Pons (tissue), 1 donor: ENCODE results near the gene SHLD2.
A peak's percentile ranks its signal among the peaks of the same experiment; 100 is the strongest.
"Not testable (repeated sequence)": the region's sequence is repeated elsewhere in the genome, so short reads cannot be mapped to it uniquely, and the experiment has no call there.

Source experiments
- DNase-seq: peaks from one replicate; pipeline ENCODE4 v3.0.0-alpha.2; 2016; ENCODE audit warnings: low spot score

SHLD2 gene

GRCh38 chr10:87142230-87143108 lies 47.5 kb downstream of the SHLD2 start:
- not testable (repeated sequence) for DNase-seq

DNA sequence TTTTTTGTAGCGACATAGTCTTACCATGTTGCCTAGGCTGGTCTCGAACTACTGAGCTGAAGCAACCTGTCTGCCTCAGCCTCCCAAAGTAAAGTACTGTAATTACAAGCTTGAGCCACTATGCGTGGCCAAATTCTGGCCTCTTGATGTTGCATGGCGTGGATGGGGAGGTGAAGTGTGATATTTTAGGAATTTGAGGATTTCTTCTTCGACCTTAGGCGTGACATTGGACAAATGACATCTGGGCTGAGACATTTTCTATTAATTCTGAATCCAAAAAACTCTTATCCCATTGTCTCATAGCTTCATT lies 48.1 kb downstream of the SHLD2 start:
- DNase-seq, result not testable (repeated sequence)

- DNase-seq, result not testable (repeated sequence)
These were observed 50.6 kb downstream of the SHLD2 start for GRCh38 chr10:87145598-87145997.

GRCh38 chr10:87149020-87149609 lies 54.1 kb downstream of the SHLD2 start:
- DNase-seq, result not testable (repeated sequence)

DNA sequence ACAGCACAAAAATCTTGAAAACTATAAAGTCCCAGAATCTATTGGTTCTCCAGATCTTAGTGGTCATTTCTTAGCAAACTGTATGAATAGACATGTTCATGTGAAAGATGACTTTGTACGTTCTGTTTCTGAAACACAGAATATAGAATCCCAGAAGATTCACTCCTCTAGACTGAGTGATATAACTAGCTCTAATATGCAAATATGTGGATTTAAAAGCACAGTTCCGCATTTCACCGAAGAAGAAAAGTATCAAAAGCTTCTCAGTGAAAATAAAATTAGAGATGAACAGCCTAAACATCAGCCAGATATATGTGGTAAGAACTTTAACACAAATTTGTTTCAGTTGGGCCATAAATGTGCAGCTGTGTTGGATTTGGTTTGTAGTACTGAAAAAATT lies 56.5 kb downstream of the SHLD2 start:
- DNase-seq, result not testable (repeated sequence)

DNA sequence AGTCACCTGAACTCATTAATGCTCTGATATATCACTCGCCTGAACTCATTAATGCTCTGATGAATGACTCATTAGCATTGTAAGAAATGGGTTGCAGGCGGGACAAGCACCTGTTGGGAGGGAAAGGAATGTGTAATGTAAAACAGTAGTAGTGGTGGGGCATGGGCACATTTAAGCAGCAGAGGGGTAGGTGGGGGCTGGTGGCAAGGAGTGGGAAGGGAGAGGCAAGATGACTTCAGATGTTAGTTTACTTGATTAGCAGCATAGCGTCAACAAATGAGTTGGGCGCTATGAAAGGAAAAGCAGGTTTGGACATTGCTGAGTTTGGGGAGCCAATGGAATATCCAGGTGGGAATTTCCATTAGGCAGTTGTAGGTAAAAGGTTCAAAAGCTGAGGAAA lies 61.8 kb downstream of the SHLD2 start:
- not testable (repeated sequence) for DNase-seq

- not testable (repeated sequence) for DNase-seq
These were observed 62.8 kb downstream of the SHLD2 start for GRCh38 chr10:87157821-87158220.

DNA sequence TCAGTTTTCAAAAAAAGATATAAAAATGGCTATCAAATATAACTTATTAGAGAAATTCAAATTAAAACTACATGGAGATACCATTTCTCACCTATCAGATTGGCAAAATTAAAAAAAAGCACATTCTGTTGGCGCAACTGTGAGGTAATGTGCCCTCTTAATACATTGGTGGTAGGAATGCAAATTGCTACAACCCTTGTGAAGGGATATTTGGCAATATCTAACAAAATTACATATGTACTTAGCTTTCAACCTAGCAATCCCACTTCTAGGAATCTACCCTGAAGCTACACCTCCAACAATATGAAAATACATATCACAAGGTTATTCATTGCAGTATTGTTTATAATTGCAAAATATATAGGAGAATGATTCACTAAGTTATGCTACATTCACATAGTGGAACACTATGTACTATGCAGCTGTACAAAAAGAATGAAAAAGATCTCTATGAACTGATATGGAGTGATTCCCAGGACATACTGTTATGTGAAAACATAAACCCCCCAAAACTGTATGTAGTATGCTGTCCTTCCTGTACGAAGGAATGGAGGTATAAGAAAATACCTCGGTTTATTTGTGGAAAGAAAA lies 67.8 kb downstream of the SHLD2 start:
- DNase-seq, result not testable (repeated sequence)

GRCh38 chr10:87163414-87163813 lies 68.4 kb downstream of the SHLD2 start:
- DNase-seq, result not testable (repeated sequence)

- DNase-seq, result not testable (repeated sequence)
These were observed 74.9 kb downstream of the SHLD2 start for GRCh38 chr10:87169857-87170256.

DNA sequence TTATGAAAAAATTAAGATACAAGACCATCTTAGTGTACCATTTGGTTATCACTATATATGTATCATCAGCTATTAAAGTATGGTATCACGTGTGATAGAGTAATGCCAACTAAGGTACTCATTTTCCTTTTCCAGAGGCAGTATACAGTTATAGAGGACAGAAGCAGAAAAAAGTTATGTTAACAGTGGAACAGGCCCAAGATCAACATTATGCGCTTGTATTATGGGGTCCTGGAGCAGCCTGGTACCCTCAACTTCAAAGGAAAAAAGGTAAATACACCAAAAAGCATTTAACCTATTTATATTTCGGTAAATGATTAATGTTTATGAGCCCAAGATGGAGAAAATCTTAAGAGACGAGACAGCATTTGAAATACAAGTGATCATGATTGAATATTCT lies 75.7 kb downstream of the SHLD2 start:
- DNase-seq, result not testable (repeated sequence)

GRCh38 chr10:87171670-87172069 lies 76.7 kb downstream of the SHLD2 start:
- DNase-seq, result not testable (repeated sequence)

- DNase-seq, result not testable (repeated sequence)
These were observed 77.2 kb downstream of the SHLD2 start for GRCh38 chr10:87172178-87172577.

GRCh38 chr10:87177587-87177986 lies 82.6 kb downstream of the SHLD2 start:
- not testable (repeated sequence) for DNase-seq

DNA sequence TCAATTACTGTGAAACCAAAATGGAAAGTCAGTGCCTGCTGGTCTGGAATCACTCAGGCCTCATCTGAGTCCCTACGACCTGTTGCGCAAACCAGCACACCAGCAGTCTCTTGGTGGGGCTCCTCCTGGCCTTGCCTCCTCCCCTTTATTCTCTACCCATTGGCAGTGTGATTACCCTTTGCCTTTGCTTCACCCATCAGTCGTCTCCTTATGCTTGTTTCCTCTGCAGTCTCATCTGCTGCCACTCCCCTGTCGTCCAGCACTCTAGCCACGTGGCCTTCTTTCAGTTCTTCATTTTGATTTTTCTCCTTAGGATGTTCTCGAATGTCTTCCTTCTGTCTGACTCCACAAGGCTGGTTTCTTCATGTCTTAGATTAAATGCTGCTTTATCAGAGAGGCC lies 89.4 kb downstream of the SHLD2 start:
- DNase-seq, result peak; percentile 28

GRCh38 chr10:87186016-87186415 lies 91.0 kb downstream of the SHLD2 start:
- not testable (repeated sequence) for DNase-seq

DNA sequence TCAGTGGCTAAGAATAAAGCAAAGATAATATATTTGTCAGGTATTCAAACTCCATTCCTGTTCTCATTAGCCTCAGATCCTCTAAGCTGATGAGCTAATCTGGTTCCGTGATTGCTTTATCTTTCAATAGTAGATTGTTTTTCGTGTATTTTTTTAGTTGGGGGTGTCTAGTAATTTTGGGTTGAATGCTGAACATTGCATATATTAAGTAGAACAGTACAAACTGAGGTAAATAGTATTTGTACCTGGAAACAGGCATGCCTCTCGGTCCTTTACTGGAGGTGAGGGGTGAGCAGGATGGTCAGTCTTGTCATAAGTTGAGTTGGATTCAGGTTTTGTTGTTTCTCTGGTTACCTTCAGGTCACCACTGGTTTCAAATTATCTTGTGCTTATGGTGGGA lies 92.6 kb downstream of the SHLD2 start:
- DNase-seq, result not testable (repeated sequence)

GRCh38 chr10:87191841-87192240 lies 96.8 kb downstream of the SHLD2 start:
- not testable (repeated sequence) for DNase-seq

GRCh38 chr10:87200924-87201323 lies 105.9 kb downstream of the SHLD2 start:
- DNase-seq, result peak; percentile 68

DNA sequence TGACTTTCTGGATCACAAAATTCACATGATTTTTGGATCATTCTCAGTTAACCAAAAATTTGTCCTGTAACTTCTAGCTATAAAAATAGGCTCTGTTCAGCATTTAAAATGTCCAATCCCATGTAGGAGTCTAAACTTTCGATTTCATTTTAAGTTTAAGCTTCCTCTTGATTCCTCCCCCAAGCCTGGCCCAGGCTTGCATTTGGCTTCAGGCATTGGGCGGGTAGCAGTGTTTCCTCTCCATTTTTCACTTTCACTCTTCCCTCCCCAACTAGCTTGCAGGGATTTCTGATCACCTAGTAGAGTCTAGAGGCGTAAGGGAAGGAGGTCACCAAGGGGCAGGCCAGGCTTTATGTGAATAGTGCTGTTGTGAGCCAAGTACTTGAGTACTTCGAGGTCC lies 109.8 kb downstream of the SHLD2 start:
- DNase-seq, result not testable (repeated sequence)

DNA sequence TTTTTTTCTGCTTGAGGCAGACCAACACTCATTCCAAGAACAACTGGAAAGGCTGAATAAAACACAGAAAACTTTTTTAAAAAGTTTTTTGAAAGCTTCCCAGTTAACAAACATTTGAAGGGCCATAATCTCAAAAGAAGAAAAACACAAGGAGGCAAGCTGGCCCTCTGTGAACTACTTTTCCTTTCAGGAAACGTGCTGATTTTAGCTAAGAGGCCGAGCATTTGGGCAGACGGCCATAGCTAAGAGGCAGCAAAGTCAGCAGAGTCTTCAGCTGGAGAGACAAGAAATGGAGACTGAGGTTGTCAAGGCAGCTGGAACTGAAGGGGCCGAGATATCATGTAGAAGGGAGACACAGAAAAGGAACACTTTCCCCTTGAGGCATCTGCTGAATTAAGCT lies 111.9 kb downstream of the SHLD2 start:
- DNase-seq, result not testable (repeated sequence)

GRCh38 chr10:87210309-87210708 lies 115.3 kb downstream of the SHLD2 start:
- not testable (repeated sequence) for DNase-seq

DNA sequence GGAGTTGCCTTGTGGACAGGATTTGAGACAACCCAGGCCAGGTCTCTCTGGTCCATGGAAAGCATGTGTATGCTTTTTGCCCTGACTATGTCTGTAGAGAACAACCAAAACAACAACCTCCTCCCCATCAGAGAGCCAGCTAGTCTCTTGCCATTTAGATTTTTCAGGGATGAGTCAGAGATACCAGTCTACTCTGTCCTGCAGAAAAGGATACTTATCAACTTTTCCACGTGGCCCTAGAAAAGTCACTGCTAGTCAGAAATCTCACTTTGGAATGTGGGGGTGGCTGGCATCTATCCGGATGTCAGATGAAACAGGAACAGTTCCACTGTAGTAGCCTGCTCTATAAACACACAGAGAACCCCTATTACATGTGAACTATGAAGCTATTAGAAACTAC lies 116.8 kb downstream of the SHLD2 start:
- DNase-seq, result not testable (repeated sequence)
